SKM-1 treated with dmso at 0.1 percent for 144 hours (cell line): ENCODE measurements around the gene TMEM168.
"Not testable (repeated sequence)": the region's sequence is repeated elsewhere in the genome, so short reads cannot be mapped to it uniquely, and the experiment has no call there.

Source experiments
- DNase-seq: peaks from one replicate; lab custom pipeline; 2025; ENCODE audit not compliant: unreplicated experiment; lab: John Stamatoyannopoulos, UW

The TMEM168 gene

GRCh38 chr7:112789817-112790585, at the start of gene TMEM168:
TSS of gene TMEM168 (minus strand) at chr7:112790393. CDS start at chr7:112784825, 5,568 bp downstream.
- peak; percentile 44 for DNase-seq

- not testable (repeated sequence) for DNase-seq
Measured at GRCh38 chr7:112835928-112836327, 45.7 kb upstream of the TMEM168 start.

GRCh38 chr7:112833082-112833481, 42.9 kb upstream of the TMEM168 start:
- DNase-seq: no peak

GRCh38 chr7:112830769-112831168, 40.6 kb upstream of the TMEM168 start:
- no peak for DNase-seq

- no peak for DNase-seq
Measured at GRCh38 chr7:112828696-112829095, 38.5 kb upstream of the TMEM168 start.

- no peak for DNase-seq
Measured at GRCh38 chr7:112821345-112821744, 31.2 kb upstream of the TMEM168 start.

- no peak for DNase-seq
Measured at GRCh38 chr7:112819536-112819935, 29.3 kb upstream of the TMEM168 start.

GRCh38 chr7:112806156-112806555, 16.0 kb upstream of the TMEM168 start:
- no peak for DNase-seq

- no peak for DNase-seq
Measured at GRCh38 chr7:112802406-112802805, 12.2 kb upstream of the TMEM168 start.

- DNase-seq: no peak
Measured at GRCh38 chr7:112800486-112800885, 10.3 kb upstream of the TMEM168 start.

GRCh38 chr7:112799448-112800120, 9.4 kb upstream of the TMEM168 start:
- DNase-seq: no peak

- DNase-seq: no peak
Measured at GRCh38 chr7:112798274-112799159, 8.3 kb upstream of the TMEM168 start.

GRCh38 chr7:112796552-112796951, 6.4 kb upstream of the TMEM168 start:
- not testable (repeated sequence) for DNase-seq

- DNase-seq: no peak
Measured at GRCh38 chr7:112792441-112792840, 2.2 kb upstream of the TMEM168 start.

GRCh38 chr7:112791465-112792168, 1.4 kb upstream of the TMEM168 start:
- DNase-seq: no peak

GRCh38 chr7:112790586-112791003, 402 bp upstream of the TMEM168 start:
- peak; percentile 68 for DNase-seq

GRCh38 chr7:112789453-112789816, 758 bp downstream of the TMEM168 start:
- no peak for DNase-seq

GRCh38 chr7:112788778-112789343, 1.3 kb downstream of the TMEM168 start:
- no peak for DNase-seq

GRCh38 chr7:112784603-112785002, 5.6 kb downstream of the TMEM168 start:
- DNase-seq: no peak

GRCh38 chr7:112782498-112782897, 7.7 kb downstream of the TMEM168 start:
- no peak for DNase-seq

- no peak for DNase-seq
Measured at GRCh38 chr7:112781558-112781957, 8.6 kb downstream of the TMEM168 start.
